GM12878 (cell line): ENCODE measurements around the gene TMSB10. TPM values are rescaled to one million over a fixed set of nuclear protein-coding genes. Genes with fewer than 3 reads are reported as not detected.

Source experiments
- ASH2L ChIP-seq: fragments of 300-600, 200-600 bp; sonication (generic); IDR thresholded peaks from 2 replicates; pipeline ENCODE4 v1.6.1; 2017; ENCODE audit warnings: low read depth, mild to moderate bottlenecking, borderline replicate concordance
- CBX3 ChIP-seq: fragments of 200-600 bp; sonication (generic); IDR thresholded peaks from 2 replicates; pipeline ENCODE4 v1.6.1; 2016; ENCODE audit warnings: low read depth, borderline replicate concordance
- CBX5 ChIP-seq: sonication (generic); IDR thresholded peaks from 2 replicates; pipeline ENCODE4 v1.6.1; 2016; ENCODE audit warnings: low read depth, moderate library complexity, mild to moderate bottlenecking, inconsistent platforms
- CEBPB ChIP-seq, 2 experiments: fragments of 150-350 bp in 1 of 2; IDR thresholded peaks; 2 replicates each; pipeline ENCODE4 v1.6.1; 2012 to 2014; ENCODE audit warnings: low read depth in 2 of 2, low read length in 2 of 2, borderline replicate concordance in 1 of 2, inconsistent platforms in 1 of 2
- CUX1 ChIP-seq: IDR thresholded peaks from 2 replicates; pipeline ENCODE4 v1.6.1; 2012; ENCODE audit warnings: improper control_type of control experiment, low read depth, low read length; ENCODE audit not compliant: insufficient replicate concordance
- ESRRA ChIP-seq: IDR thresholded peaks from 2 replicates; pipeline ENCODE4 v1.6.1; 2012; ENCODE audit warnings: mild to moderate bottlenecking, low read length, improper control_type of control experiment
- FOXM1 ChIP-seq: IDR thresholded peaks from 2 replicates; pipeline ENCODE4 v1.6.1; 2012; ENCODE audit warnings: low read depth, mild to moderate bottlenecking, inconsistent platforms, low read length, moderate library complexity
- HCFC1 ChIP-seq: fragments of 150-350 bp; IDR thresholded peaks from 2 replicates; pipeline ENCODE4 v1.6.1; 2014; ENCODE audit warnings: low read length
- HDAC2 ChIP-seq: fragments of 200-600 bp; sonication (generic); IDR thresholded peaks from 2 replicates; pipeline ENCODE4 v1.6.1; 2017
- MYC ChIP-seq: IDR thresholded peaks from 2 replicates; pipeline ENCODE4 v1.6.1; 2011; ENCODE audit warnings: mild to moderate bottlenecking, low read length, moderate library complexity, inconsistent platforms; ENCODE audit not compliant: insufficient read depth, insufficient replicate concordance, insufficient read length, severe bottlenecking
- NBN ChIP-seq: fragments of 450-650 bp; IDR thresholded peaks from 2 replicates; pipeline ENCODE4 v1.6.1; 2016
- NR2C1 ChIP-seq: fragments of 450-650 bp; IDR thresholded peaks from 2 replicates; pipeline ENCODE4 v1.6.1; 2017; ENCODE audit warnings: antibody characterized with exemption, mild to moderate bottlenecking, moderate library complexity
- PBX3 ChIP-seq: IDR thresholded peaks from 2 replicates; pipeline ENCODE4 v1.6.1; 2011; ENCODE audit warnings: mild to moderate bottlenecking, low read depth, low read length, moderate library complexity; ENCODE audit not compliant: insufficient replicate concordance
- RAD21 ChIP-seq: IDR thresholded peaks from 2 replicates; pipeline ENCODE4 v1.6.1; 2011; ENCODE audit warnings: mild to moderate bottlenecking, low read depth, low read length, moderate library complexity; ENCODE audit not compliant: insufficient read depth
- RAD51 ChIP-seq: fragments of 450-650 bp; IDR thresholded peaks from 2 replicates; pipeline ENCODE4 v1.6.1; 2016; ENCODE audit warnings: moderate library complexity, mild to moderate bottlenecking, inconsistent platforms
- RFX5 ChIP-seq: IDR thresholded peaks from 2 replicates; pipeline ENCODE4 v1.6.1; 2011; ENCODE audit warnings: low read depth, low read length, improper control_type of control experiment
- SPI1 ChIP-seq: IDR thresholded peaks from 2 replicates; pipeline ENCODE4 v1.6.1; 2011; ENCODE audit warnings: low read depth, mild to moderate bottlenecking, low read length, moderate library complexity, borderline replicate concordance; ENCODE audit not compliant: insufficient read depth
- SREBF1 ChIP-seq: IDR thresholded peaks from 2 replicates; pipeline ENCODE4 v1.6.1; 2012; ENCODE audit warnings: mild to moderate bottlenecking, low read length
- SREBF2 ChIP-seq: IDR thresholded peaks from 2 replicates; pipeline ENCODE4 v1.6.1; 2012; ENCODE audit warnings: mild to moderate bottlenecking, low read length
- STAT1 ChIP-seq: fragments of 450-650 bp; conservative IDR thresholded peaks from 2 replicates; pipeline ENCODE4 v1.6.1; 2014; ENCODE audit warnings: antibody characterized with exemption, mild to moderate bottlenecking
- TARDBP ChIP-seq: IDR thresholded peaks from 2 replicates; pipeline ENCODE4 v1.6.1; 2016; ENCODE audit warnings: borderline replicate concordance
- polyA plus RNA-seq, 11 experiments: library from polyadenylated mRNA; depleted of rRNA in 4 of 11; unstranded in 6 of 11; stranded (reverse) in 5 of 11; fragments of >200 nt; fragmentation: Nextera tagmentation in 4 of 11; fragmentation: Illumina TruSeq in 1 of 11; extraction: Ambion mirVana in 4 of 11; extraction: Trizol in 1 of 11; gene quantifications; 1 replicate in 1 of 11; 2 replicates in 10 of 11; pipeline versions ENCODE4 v1.2.1 to v1.2.3, GENCODE V29; 2011 to 2016; ENCODE audit warnings: inconsistent platforms in 2 of 11, missing spikeins in 2 of 11, low read depth in 1 of 11
- total RNA-seq, 4 experiments: library from RNA; depleted of rRNA in 3 of 4; stranded (reverse); fragments of >200 nt in 3 of 4; fragmentation: Illumina TruSeq in 1 of 4; extraction: Trizol in 1 of 4; gene quantifications; 2 replicates each; pipeline versions ENCODE4 v1.2.1 to v1.2.3, GENCODE V29; 2013 to 2021
- TF ChIP-seq, protein P1 (sequence below): fragments of 450-650 bp; IDR thresholded peaks from 2 replicates; pipeline ENCODE4 v1.6.1; 2017; ENCODE audit warnings: mild to moderate bottlenecking, low read depth, inconsistent platforms; ENCODE audit not compliant: poor library complexity, severe bottlenecking

TMSB10 gene
- total and polyA plus RNA-seq, 10 of the 15 experiments (the other 5 are each of a cell fraction or from before 2014, with no cell fraction given), result 1,406 to 4,860 (median 3,381) TPM

DNA sequence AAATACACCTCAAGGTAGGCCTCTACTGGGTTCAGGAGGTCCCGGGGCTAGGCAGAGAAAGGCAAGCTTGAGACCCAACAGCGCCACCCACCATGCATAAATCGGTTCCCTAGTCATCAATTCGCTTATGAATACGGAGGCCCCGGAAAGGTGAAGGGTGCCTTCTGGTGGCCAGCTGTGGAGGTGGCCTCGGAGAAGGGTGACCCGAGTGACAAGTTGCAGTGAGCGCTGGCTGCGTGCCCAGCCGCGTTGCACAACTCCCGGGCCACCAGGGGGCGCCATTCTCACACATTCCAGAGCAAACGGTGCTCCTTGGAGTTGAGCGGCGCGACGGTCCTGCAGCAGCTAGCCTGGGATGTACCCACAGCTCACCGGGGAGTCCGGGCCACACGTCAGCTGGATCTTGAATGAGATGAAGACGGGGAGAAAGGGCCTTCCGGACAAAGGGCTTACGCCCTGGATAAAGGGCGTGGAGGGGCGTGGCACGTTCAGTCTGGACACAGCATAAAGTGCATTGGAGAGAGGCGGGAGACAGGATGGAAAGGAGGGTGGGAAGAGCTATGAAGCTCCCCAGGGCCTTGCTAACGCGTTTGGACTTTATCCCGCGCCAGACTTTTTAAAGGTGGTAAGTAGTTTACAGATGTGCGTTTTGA is 20.4 kb downstream of the TMSB10 start (continued):
- TF ChIP-seq NBN (peak; percentile 96), CEBPB (IDR thresholded peaks at IDR 0.05; ENCODE audit: borderline replicate concordance in 1 of 2, low read depth in 2 of 2, low read length in 2 of 2) (peak in 1 of 2 experiments; percentile 61; a peak in 2 of 4 replicates), SREBF2 (no peak), HCFC1 (peak; percentile 39; the same call in 1 of the 2 replicates), ASH2L (no peak), SPI1 (no peak), NR2C1 (no peak), ESRRA (peak; percentile 70; the same call in 1 of the 2 replicates), FOXM1 (peak; percentile 14; the same call in 1 of the 2 replicates), CUX1 (no peak), RAD51 (no peak), CBX5 (peak; percentile 91; the same call in 1 of the 2 replicates), CBX3 (no peak), HDAC2 (no peak), PBX3 (peak; percentile 56), STAT1 (no peak), RFX5 (no peak), TARDBP (peak; percentile 84; the same call in 1 of the 2 replicates), SREBF1 (no peak), RAD21 (peak; percentile 89), MYC (peak; percentile 43)
- TF ChIP-seq, protein P1, sequence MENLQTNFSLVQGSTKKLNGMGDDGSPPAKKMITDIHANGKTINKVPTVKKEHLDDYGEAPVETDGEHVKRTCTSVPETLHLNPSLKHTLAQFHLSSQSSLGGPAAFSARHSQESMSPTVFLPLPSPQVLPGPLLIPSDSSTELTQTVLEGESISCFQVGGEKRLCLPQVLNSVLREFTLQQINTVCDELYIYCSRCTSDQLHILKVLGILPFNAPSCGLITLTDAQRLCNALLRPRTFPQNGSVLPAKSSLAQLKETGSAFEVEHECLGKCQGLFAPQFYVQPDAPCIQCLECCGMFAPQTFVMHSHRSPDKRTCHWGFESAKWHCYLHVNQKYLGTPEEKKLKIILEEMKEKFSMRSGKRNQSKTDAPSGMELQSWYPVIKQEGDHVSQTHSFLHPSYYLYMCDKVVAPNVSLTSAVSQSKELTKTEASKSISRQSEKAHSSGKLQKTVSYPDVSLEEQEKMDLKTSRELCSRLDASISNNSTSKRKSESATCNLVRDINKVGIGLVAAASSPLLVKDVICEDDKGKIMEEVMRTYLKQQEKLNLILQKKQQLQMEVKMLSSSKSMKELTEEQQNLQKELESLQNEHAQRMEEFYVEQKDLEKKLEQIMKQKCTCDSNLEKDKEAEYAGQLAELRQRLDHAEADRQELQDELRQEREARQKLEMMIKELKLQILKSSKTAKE, result peak; percentile 75
